GM18873 (cell line): ENCODE data around the gene EXOC2.
"Not testable (repeated sequence)": the region's sequence is repeated elsewhere in the genome, so short reads cannot be mapped to it uniquely, and the experiment has no call there.

ENCODE experiments used
- ATAC-seq: cut with Tn5 transposase; IDR thresholded peaks from one replicate; pipeline ENCODE4 v1.9.1; 2021; ENCODE audit warnings: mild to moderate bottlenecking, moderate library complexity, moderate number of reproducible peaks; ENCODE audit not compliant: unreplicated experiment, low FRiP score

EXOC2 gene

DNA sequence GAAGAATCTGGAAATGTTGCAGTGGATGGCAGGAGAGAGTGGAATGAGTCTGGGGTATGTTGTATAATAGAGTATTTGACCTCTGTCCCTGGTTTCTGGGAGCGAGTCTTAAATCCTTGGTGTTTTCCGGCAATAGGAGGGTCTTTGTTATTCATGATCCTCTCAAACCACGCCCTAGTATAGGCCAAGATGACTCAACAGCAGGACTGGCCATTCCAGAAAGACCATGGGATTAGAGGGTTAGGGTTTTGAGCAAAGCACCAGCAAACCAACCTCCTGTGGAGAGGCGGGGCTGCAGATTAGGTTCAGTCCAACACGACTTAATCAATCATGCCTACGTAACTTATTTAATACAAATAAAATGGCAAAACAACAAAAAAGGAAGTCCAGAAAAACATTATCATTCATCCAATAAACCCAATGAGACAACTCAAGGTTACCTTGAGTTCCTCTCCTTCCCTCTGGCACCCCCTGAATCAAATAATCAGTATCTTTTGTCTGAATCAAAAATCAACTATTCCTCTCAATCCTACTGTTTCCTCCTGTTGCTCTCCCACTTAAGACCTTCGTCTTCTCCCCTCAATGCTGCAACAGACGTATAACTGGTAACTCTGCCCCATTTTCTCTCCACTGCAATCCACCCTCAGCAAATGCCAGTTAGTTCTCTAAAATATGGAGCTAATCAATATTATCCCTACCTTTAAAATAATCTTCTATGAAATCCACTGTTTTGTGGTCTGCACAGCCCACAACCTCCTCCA, 51.5 kb downstream of the EXOC2 start:
- no peak for ATAC-seq

- ATAC-seq: no peak
These were observed 56.5 kb downstream of the EXOC2 start for GRCh38 chr6:636488-636887.

DNA sequence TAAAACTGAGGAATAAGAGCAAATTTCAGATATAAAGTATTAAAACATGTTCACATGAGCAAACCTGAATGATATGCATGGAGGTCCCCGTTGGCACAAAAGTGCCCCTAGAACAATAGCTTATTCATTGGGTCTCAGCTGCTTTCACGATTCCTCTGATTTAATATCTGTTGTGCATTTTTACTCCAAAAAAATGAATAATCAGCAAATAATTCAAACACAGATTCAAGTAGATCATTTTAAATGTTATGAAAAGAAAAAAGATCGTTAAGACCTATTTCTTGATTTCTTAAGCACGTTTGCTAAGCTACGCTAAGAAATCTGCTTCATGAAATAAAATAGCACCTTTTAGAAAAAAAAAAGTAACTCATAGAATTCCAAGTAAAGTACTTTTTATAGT, 57.7 kb downstream of the EXOC2 start:
- no peak for ATAC-seq

- ATAC-seq: no peak
These were observed 59.3 kb downstream of the EXOC2 start for GRCh38 chr6:633611-634010.

DNA sequence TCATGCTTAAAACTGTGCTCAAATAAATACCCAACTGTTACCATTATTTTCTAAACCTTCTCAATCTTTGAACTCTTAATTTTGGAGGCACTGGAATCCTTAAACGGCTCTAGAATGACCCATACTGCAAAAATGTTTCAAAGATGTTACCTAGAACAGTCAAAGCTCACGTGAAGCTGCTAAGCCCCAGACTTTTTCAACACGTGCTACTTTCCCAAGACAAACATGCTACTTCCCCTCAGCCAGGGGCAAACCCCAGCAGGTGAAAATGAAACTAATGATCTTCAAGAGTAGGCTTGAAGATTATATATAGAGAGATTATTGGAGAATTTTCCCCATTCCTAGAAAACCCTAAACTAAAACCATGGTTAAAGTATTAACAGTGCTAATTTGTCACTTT, 64.2 kb downstream of the EXOC2 start:
- ATAC-seq: no peak

DNA sequence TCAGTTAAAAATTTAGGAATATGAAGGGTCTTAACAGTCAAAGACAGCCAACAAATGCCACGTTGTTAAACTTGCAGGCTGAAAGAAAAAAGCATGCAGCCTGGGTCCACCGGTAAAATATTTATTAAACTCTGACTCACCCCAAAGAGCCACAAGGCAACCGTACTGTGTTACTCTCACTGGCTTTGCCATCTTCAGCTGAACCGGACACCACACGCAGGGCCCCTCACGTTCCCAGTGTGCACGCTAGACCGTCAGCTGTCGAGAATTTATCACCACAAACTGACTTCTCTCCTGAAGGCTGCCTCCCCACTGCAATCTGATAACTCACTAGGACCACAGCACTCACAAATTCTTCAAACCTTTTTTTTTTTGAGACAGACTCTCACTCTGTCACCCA, 66.7 kb downstream of the EXOC2 start:
- no peak for ATAC-seq

GRCh38 chr6:624979-625378, 68.0 kb downstream of the EXOC2 start:
- no peak for ATAC-seq

GRCh38 chr6:622462-622861, 70.5 kb downstream of the EXOC2 start:
- ATAC-seq: no peak

- ATAC-seq: no peak
These were observed 71.0 kb downstream of the EXOC2 start for GRCh38 chr6:621931-622330.

DNA sequence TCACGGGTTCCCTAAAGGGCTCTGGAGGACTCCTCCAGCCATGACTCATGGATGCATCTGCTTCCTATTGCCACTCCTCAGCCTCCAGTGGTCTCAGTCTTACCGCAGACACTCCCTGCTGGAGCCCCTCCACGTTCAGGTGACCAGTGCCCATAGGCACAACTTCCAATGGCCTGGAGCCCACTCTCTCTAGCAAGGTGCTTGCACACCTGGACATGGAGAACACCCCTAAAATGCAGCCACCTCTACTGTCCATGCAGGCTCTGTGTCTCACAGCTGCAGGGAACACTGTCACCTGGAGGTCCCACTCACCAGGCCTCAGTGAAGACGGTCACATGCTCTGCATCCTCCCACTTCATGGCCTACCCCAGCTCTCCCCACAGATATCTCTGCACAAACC, 72.0 kb downstream of the EXOC2 start:
- no peak for ATAC-seq

DNA sequence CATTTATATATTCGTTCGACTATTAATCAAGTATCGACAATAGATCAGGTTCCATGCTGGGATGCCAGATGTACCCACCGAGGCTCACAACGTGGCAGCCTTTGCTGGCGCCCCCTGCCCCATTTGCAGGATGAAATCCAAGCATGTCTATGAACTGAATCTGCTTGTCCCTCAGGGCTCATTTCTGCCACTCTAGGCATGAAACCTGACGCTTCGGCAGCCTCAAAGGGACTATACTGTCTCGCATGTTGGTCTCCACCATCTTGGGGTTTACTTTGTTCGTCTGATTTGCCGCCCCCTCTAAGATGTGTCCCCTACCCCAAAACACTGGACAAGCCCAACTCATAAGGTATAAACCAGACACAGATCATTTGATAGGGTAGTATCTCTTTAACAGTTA, 72.8 kb downstream of the EXOC2 start:
- no peak for ATAC-seq

DNA sequence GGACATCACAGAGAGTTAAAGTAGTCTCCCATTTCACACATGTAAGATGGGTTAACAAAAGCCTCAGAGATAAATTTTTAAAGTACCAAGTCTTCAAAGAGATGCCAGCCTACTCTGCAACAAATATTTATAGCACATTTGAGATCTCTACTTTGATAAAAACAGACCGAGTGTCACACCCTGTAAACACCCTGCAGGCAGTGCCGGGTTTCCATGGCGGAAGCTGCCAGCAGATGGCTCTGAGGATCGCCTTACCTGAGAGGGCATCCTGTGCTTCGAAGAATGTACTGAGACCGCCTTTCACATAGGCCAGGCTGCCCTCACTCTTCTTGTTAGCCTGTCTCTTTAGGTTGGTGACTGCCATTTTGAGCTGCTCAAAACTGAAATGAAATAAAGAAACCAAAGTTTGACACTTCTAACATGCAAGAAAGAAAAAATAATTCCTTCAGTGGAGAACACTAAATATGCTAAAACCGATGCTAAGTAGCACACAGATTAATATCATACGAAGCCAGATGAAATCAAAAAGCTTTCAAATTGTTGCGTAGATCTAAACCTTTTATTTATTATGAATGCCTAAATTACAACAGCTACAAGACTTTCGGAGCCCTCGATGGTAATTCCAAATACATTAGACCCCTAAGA, 75.4 kb downstream of the EXOC2 start:
- no peak for ATAC-seq

- no peak for ATAC-seq
These were observed 79.0 kb downstream of the EXOC2 start for GRCh38 chr6:613981-614380.

- no peak for ATAC-seq
These were observed 81.0 kb downstream of the EXOC2 start for GRCh38 chr6:611928-612327.

DNA sequence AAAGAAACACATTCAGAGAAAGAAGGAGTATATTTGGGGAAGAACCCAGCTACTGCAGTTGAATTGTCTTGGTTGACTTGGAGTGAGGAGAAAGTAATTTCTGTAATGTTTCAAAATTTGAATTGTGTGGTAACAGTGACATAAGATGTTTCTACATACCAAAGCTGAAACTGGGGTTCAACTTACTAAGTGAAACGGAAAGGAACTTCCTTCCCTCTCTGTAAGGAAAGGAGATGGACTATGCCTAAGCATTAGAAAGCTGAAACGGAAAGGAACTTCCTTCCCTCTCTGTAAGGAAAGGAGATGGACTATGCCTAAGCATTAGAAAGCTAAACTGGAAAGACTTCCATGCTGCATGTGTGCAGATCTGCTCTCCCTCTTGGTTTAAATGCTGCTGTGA, 82.1 kb downstream of the EXOC2 start:
- ATAC-seq: no peak

DNA sequence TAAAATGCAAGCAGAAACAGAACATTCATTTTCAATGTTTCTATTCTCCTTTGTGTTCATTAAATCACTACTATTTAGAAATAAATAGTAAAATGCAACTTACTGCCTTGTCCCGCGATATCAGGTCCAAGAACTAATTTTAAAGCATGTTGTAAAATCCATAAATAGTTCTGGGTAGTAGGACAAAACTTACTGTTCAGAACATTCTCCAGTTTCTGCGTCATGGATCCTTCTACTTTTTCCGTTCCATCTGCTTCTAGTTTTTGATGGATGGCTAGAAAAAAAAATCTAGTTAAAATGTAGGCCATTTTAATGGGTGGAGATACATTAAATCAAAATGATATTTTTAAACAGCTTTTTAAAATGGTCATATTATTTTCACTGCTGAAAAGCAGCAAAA, 83.0 kb downstream of the EXOC2 start:
- ATAC-seq: no peak

- ATAC-seq: no peak
These were observed 86.0 kb downstream of the EXOC2 start for GRCh38 chr6:606829-607379.

DNA sequence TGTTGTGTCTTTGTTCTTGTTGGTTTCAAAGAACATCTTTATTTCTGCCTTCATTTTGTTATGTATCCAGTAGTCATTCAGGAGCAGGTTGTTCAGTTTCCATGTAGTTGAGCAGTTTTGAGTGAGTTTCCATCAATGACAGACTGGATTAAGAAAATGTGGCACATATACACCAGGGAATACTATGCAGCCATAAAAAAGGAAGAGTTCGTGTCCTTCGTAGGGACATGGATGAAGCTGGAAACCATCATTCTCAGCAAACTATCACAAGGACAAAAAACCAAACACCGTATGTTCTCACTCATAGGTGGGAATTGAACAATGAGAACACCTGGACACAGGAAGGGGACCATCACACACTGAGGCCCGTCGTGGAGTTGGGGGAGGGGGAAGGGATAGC, 87.0 kb downstream of the EXOC2 start:
- ATAC-seq: not testable (repeated sequence)

DNA sequence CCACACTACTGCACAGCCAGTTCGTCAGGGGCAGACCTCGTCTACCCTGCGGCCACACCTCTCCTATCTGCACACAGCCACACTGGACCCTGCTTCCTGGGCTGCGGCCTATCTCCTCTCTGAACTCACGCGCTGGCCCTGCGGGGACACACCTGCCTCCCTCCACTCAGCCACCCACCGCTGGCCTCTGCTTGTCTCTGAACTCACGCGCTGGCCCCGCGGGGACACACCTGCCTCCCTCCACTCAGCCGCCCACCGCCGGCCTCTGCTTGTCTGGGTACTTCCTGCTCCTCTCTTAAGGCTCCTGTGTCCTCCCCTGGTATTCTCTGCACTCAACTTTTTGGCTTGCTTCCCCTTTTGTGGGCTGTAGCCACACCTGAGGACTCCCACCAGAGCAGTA, 88.4 kb downstream of the EXOC2 start:
- no peak for ATAC-seq

- ATAC-seq: no peak
These were observed 89.7 kb downstream of the EXOC2 start for GRCh38 chr6:603265-603664.

DNA sequence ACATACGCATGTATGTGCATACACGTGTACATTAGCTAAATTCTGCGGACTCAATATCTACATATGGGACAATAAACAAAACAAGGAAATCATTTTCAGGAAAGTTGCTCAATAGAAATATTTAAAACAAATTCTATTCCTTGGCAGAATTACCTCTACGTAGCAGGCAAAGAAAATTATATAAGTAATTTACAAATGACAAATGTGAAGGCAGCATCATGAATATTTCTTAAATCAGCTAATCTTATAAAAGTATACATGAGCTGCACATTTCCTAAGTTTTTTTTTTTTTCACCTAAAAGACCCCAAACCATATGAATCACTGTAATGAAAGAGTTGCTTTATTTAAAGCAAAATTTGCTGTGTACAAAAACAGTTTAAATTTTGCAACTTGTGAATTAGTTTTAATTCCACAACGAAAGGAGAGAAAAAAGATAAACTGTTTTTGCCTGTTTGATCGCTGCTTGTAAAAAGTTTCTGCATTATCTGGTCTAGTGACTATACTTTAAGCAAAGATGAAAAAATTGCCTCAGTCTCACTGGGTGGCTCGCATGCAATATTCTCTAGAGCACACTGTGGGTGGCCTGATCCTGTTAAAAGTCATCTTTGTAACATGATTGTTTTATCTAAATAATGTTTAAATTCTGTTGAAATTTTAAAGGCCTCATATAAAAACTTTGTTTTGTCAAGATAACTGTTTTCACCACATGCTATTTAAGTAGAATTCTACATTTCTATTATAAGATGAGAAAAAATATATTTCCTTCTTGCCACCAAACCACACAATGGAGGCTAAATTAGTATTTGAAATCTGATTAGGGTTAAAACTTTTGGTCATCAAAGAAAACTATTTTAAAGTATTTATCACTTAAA, 93.1 kb downstream of the EXOC2 start:
- ATAC-seq: no peak
